Fibroblast of lung (primary cell): Measurements from ENCODE around the gene RANBP3L.

Experiments used
- EZH2 ChIP-seq: IDR thresholded peaks from 2 replicates; pipeline ENCODE4 v1.5.1; 2012; ENCODE audit warnings: low read length, control low read depth, mild to moderate bottlenecking; ENCODE audit errors: missing control alignments
- TF ChIP-seq, protein P1 (sequence below), 2 donors: IDR thresholded peaks in 1 of 2; conservative IDR thresholded peaks in 1 of 2; 1 replicate in 1 of 2; 2 replicates in 1 of 2; pipeline ENCODE4 v1.5.1; 2011 to 2012; ENCODE audit warnings: low read length in 2 of 2, control low read depth in 1 of 2, inconsistent platforms in 1 of 2, low read depth in 1 of 2, mild to moderate bottlenecking in 1 of 2

DNA sequence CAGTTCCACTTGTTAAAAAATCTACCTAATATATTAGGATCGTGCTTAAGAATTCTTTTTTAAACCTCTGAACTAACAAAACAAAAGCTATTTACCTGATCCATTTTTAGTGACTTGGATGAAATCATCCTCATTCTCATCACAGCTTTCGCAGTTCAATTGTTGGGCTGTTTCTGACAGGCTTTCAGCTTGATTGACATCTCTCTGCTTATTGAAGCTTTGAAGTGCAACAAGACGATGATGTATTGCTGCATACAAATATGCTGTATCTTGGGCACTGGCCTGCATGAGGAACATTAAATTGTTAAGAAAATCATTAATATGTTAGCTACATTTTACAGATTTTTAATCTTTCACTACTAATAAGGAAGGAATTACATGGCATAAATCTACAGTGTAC lies 50.5 kb downstream of the RANBP3L start:
- TF ChIP-seq EZH2: no peak
- TF ChIP-seq, protein P1, sequence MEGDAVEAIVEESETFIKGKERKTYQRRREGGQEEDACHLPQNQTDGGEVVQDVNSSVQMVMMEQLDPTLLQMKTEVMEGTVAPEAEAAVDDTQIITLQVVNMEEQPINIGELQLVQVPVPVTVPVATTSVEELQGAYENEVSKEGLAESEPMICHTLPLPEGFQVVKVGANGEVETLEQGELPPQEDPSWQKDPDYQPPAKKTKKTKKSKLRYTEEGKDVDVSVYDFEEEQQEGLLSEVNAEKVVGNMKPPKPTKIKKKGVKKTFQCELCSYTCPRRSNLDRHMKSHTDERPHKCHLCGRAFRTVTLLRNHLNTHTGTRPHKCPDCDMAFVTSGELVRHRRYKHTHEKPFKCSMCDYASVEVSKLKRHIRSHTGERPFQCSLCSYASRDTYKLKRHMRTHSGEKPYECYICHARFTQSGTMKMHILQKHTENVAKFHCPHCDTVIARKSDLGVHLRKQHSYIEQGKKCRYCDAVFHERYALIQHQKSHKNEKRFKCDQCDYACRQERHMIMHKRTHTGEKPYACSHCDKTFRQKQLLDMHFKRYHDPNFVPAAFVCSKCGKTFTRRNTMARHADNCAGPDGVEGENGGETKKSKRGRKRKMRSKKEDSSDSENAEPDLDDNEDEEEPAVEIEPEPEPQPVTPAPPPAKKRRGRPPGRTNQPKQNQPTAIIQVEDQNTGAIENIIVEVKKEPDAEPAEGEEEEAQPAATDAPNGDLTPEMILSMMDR (conservative IDR thresholded peaks at IDR 0.05 in 1 of 2, IDR thresholded peaks at IDR 0.05 in 1 of 2; ENCODE audit: low read depth in 1 of 2, low read length in 2 of 2): no peak
